A549 (cell line): ENCODE data around the gene POU2F3. TPM values are rescaled to one million over a fixed set of nuclear protein-coding genes. Genes with fewer than 3 reads are reported as not detected.

Experiments
- ATAC-seq, 2 experiments: fragments of 200-7000 bp in 1 of 2; fragments of >200 bp in 1 of 2; cut with Nextera tagmentation in 1 of 2; cut with Tn5 transposase in 1 of 2; 3 replicates each; pipeline versions ENCODE4 v1.8.0 to v1.9.1; 2018 to 2020; ENCODE audit warnings: mild to moderate bottlenecking in 1 of 2, moderate library complexity in 1 of 2
- CTCF ChIA-PET: fragments of 300-600 bp; sonication (Branson Sonifier 250); formaldehyde crosslinking; extraction: SDS; loops from one replicate; lab custom pipeline; 2021; ENCODE audit warnings: antibody characterized with exemption, inconsistent platforms; lab: Yijun Ruan, JAX
- POLR2A ChIA-PET: fragments of 350-600 bp; formaldehyde crosslinking; extraction: SDS; loops from one replicate; lab custom pipeline; 2021; ENCODE audit warnings: antibody characterized with exemption, inconsistent platforms; lab: Yijun Ruan, JAX
- DNase-seq, 2 experiments: peaks; one replicate each; pipeline versions ENCODE4 v3.0.0 to v3.0.0-alpha.2; 2011 to 2016; ENCODE audit warnings: low read depth in 1 of 2, low spot score in 1 of 2
- FAIRE-seq: peaks from 2 replicates; lab custom pipeline; 2011; peaks lifted over from hg19 to GRCh38; lab: Jason Lieb, UNC
- H3K27ac ChIP-seq, 2 experiments: fragments of >200 bp; sonication (Bioruptor Twin); formaldehyde crosslinking; 3 replicates each; pipeline ENCODE4 v1.5.1; 2016 to 2017
- H3K4me1 ChIP-seq: fragments of >200 bp; sonication (Bioruptor Twin); formaldehyde crosslinking; 3 replicates; pipeline ENCODE4 v1.6.1; 2016
- H3K4me2 ChIP-seq: fragments of >200 bp; sonication (Bioruptor Twin); formaldehyde crosslinking; 3 replicates; pipeline ENCODE4 v1.6.1; 2016
- H3K4me3 ChIP-seq: fragments of >200 bp; sonication (Bioruptor Twin); formaldehyde crosslinking; 3 replicates; pipeline ENCODE4 v1.5.1; 2016
- H3K9me3 ChIP-seq: fragments of >200 bp; sonication (Bioruptor Twin); formaldehyde crosslinking; 3 replicates; pipeline ENCODE4 v1.6.1; 2016
- CBX2 ChIP-seq: fragments of 200-600 bp; sonication (generic); IDR thresholded peaks from 2 replicates; pipeline ENCODE4 v1.6.1; 2016; ENCODE audit warnings: low read depth, mild to moderate bottlenecking, borderline replicate concordance
- CBX8 ChIP-seq: fragments of 200-600 bp; sonication (generic); IDR thresholded peaks from 2 replicates; pipeline ENCODE4 v1.6.1; 2016
- CEBPB ChIP-seq, 2 experiments: fragments of >200 bp in 1 of 2; sonication (Bioruptor Twin) in 1 of 2; formaldehyde crosslinking in 1 of 2; IDR thresholded peaks; 2 replicates each; pipeline ENCODE4 v1.6.1; 2012 to 2016
- CHD2 ChIP-seq: fragments of 150-350 bp; IDR thresholded peaks from 2 replicates; pipeline ENCODE4 v1.6.1; 2014; ENCODE audit warnings: low read length; ENCODE audit not compliant: partially characterized antibody
- EP300 ChIP-seq, 2 experiments: fragments of >200 bp; sonication (Bioruptor Twin); formaldehyde crosslinking; IDR thresholded peaks; 2 replicates in 1 of 2; 3 replicates in 1 of 2; pipeline ENCODE4 v1.6.1; 2016 to 2017
- ESRRA ChIP-seq: fragments of 150-350 bp; IDR thresholded peaks from 2 replicates; pipeline ENCODE4 v1.6.1; 2014; ENCODE audit warnings: mild to moderate bottlenecking, low read length, borderline replicate concordance
- FOSL2 ChIP-seq, 2 experiments: fragments of 450-650 bp in 1 of 2; fragments of >200 bp in 1 of 2; sonication (Bioruptor Twin) in 1 of 2; formaldehyde crosslinking; IDR thresholded peaks; 2 replicates each; pipeline versions ENCODE4 v1.5.0 to v1.6.1; 2016 to 2020; ENCODE audit warnings: mild to moderate bottlenecking in 1 of 2, moderate library complexity in 1 of 2
- GATA3 ChIP-seq: IDR thresholded peaks from 2 replicates; pipeline ENCODE4 v1.6.1; 2012; ENCODE audit warnings: borderline replicate concordance
- HEYL ChIP-seq: fragments of 250-450 bp; sonication (Bioruptor Pico); IDR thresholded peaks from 2 replicates; pipeline ENCODE4 v1.8.0; 2021; ENCODE audit warnings: mild to moderate bottlenecking, moderate library complexity
- JUNB ChIP-seq: fragments of >200 bp; sonication (Bioruptor Twin); formaldehyde crosslinking; IDR thresholded peaks from 2 replicates; pipeline ENCODE4 v1.6.1; 2016
- MAZ ChIP-seq: fragments of 150-350 bp; IDR thresholded peaks from 2 replicates; pipeline ENCODE4 v1.6.1; 2014; ENCODE audit warnings: antibody characterized with exemption, low read depth, low read length, borderline replicate concordance
- NR3C1 ChIP-seq: fragments of >200 bp; sonication (Bioruptor Twin); formaldehyde crosslinking; IDR thresholded peaks from 3 replicates; pipeline ENCODE4 v1.6.1; 2017
- POLR2A ChIP-seq: IDR thresholded peaks from 2 replicates; pipeline ENCODE4 v1.6.1; 2012; ENCODE audit warnings: mild to moderate bottlenecking, low read length
- RAD21 ChIP-seq, 2 experiments: fragments of >200 bp in 1 of 2; sonication (Bioruptor Twin) in 1 of 2; formaldehyde crosslinking in 1 of 2; IDR thresholded peaks in 1 of 2; conservative IDR thresholded peaks in 1 of 2; 2 replicates in 1 of 2; 3 replicates in 1 of 2; pipeline ENCODE4 v1.6.1; 2012 to 2018; ENCODE audit warnings: inconsistent platforms in 1 of 2
- RNF2 ChIP-seq: fragments of 200-600 bp; sonication (generic); IDR thresholded peaks from 2 replicates; pipeline ENCODE4 v1.6.1; 2016; ENCODE audit warnings: low read depth, mild to moderate bottlenecking, antibody characterized with exemption, moderate library complexity, borderline replicate concordance
- ZC3H11A ChIP-seq: fragments of 450-650 bp; IDR thresholded peaks from 2 replicates; pipeline ENCODE4 v1.6.1; 2014; ENCODE audit warnings: antibody characterized with exemption, mild to moderate bottlenecking
- ZFP36 ChIP-seq: fragments of 450-650 bp; IDR thresholded peaks from 2 replicates; pipeline ENCODE4 v1.6.1; 2014; ENCODE audit warnings: borderline replicate concordance; ENCODE audit not compliant: partially characterized antibody
- ZNF302 ChIP-seq: fragments of 250-450 bp; sonication (Bioruptor Pico); IDR thresholded peaks from 2 replicates; pipeline ENCODE4 v1.9.0; 2021; ENCODE audit warnings: inconsistent platforms, mild to moderate bottlenecking, moderate library complexity
- WGBS: methylation state at CpG from one replicate; pipeline ENCODE4 v1.1.6; 2017; ENCODE audit errors: missing lambda C conversion rate; 5-methylcytosine and 5-hydroxymethylcytosine counted together
- polyA plus RNA-seq, 4 experiments: library from polyadenylated mRNA; depleted of rRNA in 3 of 4; stranded (reverse); fragments of >200 nt; fragmentation: RNase III in 1 of 4; extraction: RNeasy Plus Mini Kit Qiagen cat#74134 plus additional on column Dnase treatment in 1 of 4; gene quantifications; 2 replicates in 3 of 4; 3 replicates in 1 of 4; pipeline ENCODE4 v1.2.3, GENCODE V29; 2011 to 2017
- TF ChIP-seq, protein P1 (sequence below): fragments of >200 bp; sonication (Bioruptor Twin); formaldehyde crosslinking; IDR thresholded peaks from 3 replicates; pipeline ENCODE4 v1.5.1; 2016
- TF ChIP-seq, protein P2 (sequence below): fragments of 450-650 bp; IDR thresholded peaks from 2 replicates; pipeline ENCODE4 v1.6.1; 2014; ENCODE audit warnings: antibody characterized with exemption
- TF ChIP-seq, protein P3 (sequence below): IDR thresholded peaks from 2 replicates; pipeline ENCODE4 v1.6.1; 2012; ENCODE audit warnings: low read depth, borderline replicate concordance
- TF ChIP-seq, protein P4 (sequence below): fragments of >200 bp; sonication (Bioruptor Twin); formaldehyde crosslinking; IDR thresholded peaks from 2 replicates; pipeline ENCODE4 v1.6.1; 2016

POU2F3 gene
- polyA plus RNA-seq, 2 of the 4 experiments (the other 2 are of a cell fraction) = not detected

DNA sequence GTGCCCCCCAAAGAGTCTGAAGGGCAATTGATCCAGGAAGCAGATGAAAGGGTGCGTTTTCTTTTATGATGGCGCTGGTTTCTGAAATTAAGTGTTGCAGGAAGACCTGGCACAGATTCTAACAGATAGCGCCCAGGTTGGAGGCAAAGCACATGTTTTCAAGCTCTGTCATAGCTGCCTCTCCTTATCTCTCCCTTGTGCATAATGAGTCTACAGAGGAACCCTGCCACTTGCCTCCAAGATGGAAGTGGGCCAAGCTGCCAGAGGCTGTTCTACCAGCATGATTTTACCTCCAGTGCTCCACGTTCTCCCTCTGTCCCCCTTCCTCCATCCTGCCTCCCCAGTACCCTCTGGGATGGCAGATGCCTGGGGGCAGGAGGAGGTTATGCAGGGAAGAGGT is 55.2 kb downstream of the POU2F3 start:
- no peak for TF ChIP-seq CBX2
- TF ChIP-seq ZNF302 = no peak
- no peak for TF ChIP-seq HEYL (CRISPR knock-in tag)
- TF ChIP-seq MAZ = no peak
- TF ChIP-seq, protein P1, sequence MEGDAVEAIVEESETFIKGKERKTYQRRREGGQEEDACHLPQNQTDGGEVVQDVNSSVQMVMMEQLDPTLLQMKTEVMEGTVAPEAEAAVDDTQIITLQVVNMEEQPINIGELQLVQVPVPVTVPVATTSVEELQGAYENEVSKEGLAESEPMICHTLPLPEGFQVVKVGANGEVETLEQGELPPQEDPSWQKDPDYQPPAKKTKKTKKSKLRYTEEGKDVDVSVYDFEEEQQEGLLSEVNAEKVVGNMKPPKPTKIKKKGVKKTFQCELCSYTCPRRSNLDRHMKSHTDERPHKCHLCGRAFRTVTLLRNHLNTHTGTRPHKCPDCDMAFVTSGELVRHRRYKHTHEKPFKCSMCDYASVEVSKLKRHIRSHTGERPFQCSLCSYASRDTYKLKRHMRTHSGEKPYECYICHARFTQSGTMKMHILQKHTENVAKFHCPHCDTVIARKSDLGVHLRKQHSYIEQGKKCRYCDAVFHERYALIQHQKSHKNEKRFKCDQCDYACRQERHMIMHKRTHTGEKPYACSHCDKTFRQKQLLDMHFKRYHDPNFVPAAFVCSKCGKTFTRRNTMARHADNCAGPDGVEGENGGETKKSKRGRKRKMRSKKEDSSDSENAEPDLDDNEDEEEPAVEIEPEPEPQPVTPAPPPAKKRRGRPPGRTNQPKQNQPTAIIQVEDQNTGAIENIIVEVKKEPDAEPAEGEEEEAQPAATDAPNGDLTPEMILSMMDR = no peak
- no peak for TF ChIP-seq NR3C1
- no peak for TF ChIP-seq RAD21 (conservative IDR thresholded peaks at IDR 0.05 in 1 of 2, IDR thresholded peaks at IDR 0.05 in 1 of 2)
- TF ChIP-seq EP300 (IDR thresholded peaks at IDR 0.05) = no peak
- TF ChIP-seq, protein P2, sequence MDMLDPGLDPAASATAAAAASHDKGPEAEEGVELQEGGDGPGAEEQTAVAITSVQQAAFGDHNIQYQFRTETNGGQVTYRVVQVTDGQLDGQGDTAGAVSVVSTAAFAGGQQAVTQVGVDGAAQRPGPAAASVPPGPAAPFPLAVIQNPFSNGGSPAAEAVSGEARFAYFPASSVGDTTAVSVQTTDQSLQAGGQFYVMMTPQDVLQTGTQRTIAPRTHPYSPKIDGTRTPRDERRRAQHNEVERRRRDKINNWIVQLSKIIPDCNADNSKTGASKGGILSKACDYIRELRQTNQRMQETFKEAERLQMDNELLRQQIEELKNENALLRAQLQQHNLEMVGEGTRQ = no peak
- no peak for TF ChIP-seq ZFP36
- TF ChIP-seq, all 56 proteins: peak for 0
- Histone ChIP-seq H3K4me3 (no peak overlapping the region), H3K9me3 (no peaks in the 10 kb centered on the region), H3K4me1 (peaks cover 6% of the 10 kb centered on the region; the same call in 2 of the 3 replicates), H3K4me2 (no peak overlapping the region), H3K27ac (no peak overlapping the region)
- DNase-seq = no peak
- WGBS = 16% methylated on average over 4 of the region's 4 CpGs
- FAIRE-seq = no peak
- no peak for ATAC-seq
- ChIA-PET CTCF (interaction anchor here (1.2 to 2.0 kb wide), 2 partner anchors 47 to 60 kb away, joined by 3 to 10 read pairs; no protein-coding TSS in a partner anchor), POLR2A (no interaction called here)

DNA sequence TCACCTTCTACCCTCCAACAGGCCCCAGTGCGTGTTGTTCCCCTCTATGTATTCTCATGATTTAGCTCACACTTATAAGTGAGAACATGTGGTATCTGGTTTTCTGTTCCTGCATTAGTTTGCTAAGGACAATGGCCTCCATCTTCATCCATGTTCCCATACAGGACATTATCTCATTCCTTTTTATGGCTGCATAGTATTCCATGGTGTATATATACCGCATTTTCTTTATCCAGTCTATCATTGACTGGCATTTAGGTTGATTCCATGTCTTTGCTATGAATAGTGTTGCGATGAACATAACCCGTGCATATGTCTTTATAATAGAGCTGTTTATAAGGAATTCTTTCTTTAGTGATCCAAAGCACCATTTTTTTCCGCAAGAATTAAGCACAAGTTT is 56.6 kb downstream of the POU2F3 start:
- no peak for TF ChIP-seq JUNB
- no peak for TF ChIP-seq POLR2A
- no peak for TF ChIP-seq CHD2
- TF ChIP-seq, protein P3, sequence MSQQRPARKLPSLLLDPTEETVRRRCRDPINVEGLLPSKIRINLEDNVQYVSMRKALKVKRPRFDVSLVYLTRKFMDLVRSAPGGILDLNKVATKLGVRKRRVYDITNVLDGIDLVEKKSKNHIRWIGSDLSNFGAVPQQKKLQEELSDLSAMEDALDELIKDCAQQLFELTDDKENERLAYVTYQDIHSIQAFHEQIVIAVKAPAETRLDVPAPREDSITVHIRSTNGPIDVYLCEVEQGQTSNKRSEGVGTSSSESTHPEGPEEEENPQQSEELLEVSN = no peak
- H3K9me3 ChIP-seq = no peaks in the 10 kb centered on the region
- ATAC-seq (no peak), DNase-seq (no peak), FAIRE-seq (no peak)
- 85% methylated on average over 5 of the region's 5 CpGs for WGBS
- H3K4me3 ChIP-seq = no peak overlapping the region
- POLR2A ChIA-PET = no interaction called here
- H3K4me1 ChIP-seq = peaks cover 6% of the 10 kb centered on the region; the same call in 2 of the 3 replicates
- no peak overlapping the region for H3K4me2 ChIP-seq
- CTCF ChIA-PET = interaction anchor here (0.9 to 15.7 kb wide), 2 partner anchors 65 to 125 kb away, joined by 3 to 407 read pairs; partner anchors contain the start of gene POU2F3
- no peak overlapping the region for H3K27ac ChIP-seq

DNA sequence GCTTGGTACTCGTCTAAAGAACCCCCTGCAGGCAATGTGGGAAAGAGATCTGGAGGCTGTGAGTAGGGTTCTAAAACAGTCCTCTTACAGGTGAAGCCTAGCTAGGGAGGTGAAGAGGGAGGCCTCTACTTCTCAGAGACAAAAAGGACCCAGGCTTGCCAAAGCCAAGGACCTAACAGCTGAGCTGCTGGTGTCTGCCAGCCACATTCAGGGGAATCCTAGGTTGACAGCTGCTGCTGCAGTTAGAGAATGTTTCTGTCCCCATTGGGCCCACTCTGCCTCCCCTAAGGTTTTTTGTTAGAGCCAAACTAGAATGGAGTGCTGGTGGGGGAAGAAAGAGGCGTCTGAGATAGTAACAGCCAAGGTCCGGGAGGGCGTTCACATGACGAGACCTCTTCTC is 58.5 kb downstream of the POU2F3 start:
- ChIA-PET POLR2A (no interaction called here), CTCF (interaction anchor here (0.9 to 15.7 kb wide), 9 partner anchors 8 to 190 kb away, joined by 3 to 407 read pairs (median 5); partner anchors contain the start of gene POU2F3)
- Histone ChIP-seq H3K4me3 (no peak overlapping the region), H3K4me2 (no peak overlapping the region), H3K27ac (no peak overlapping the region), H3K4me1 (peaks cover 6% of the 10 kb centered on the region; the same call in 2 of the 3 replicates), H3K9me3 (no peaks in the 10 kb centered on the region)
- ATAC-seq (no peak), FAIRE-seq (no peak), DNase-seq (no peak)
- TF ChIP-seq HEYL (CRISPR knock-in tag) (no peak), CEBPB (IDR thresholded peaks at IDR 0.05) (no peak), FOSL2 (IDR thresholded peaks at IDR 0.05) (no peak), FOSL2 (CRISPR knock-in tag; IDR thresholded peaks at IDR 0.05) (no peak), RNF2 (no peak), ESRRA (no peak), CBX8 (no peak), EP300 (IDR thresholded peaks at IDR 0.05) (no peak), ZC3H11A (no peak), GATA3 (no peak)
- TF ChIP-seq, protein P4, sequence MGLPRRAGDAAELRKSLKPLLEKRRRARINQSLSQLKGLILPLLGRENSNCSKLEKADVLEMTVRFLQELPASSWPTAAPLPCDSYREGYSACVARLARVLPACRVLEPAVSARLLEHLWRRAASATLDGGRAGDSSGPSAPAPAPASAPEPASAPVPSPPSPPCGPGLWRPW = no peak
- WGBS = 77% methylated on average over 5 of the region's 5 CpGs
